HG02943 (cell line): ENCODE data around the gene BCR.

Experiments used
- ATAC-seq: cut with Tn5 transposase; IDR thresholded peaks from one replicate; pipeline ENCODE4 v1.9.1; 2021; ENCODE audit warnings: mild to moderate bottlenecking, low read depth, moderate library complexity; ENCODE audit not compliant: unreplicated experiment

BCR gene

GRCh38 chr22:23241562-23242472 lies 61.5 kb downstream of the BCR start:
- ATAC-seq = no peak

GRCh38 chr22:23242473-23243001 lies 62.2 kb downstream of the BCR start:
- ATAC-seq = no peak

GRCh38 chr22:23243006-23243573 lies 62.8 kb downstream of the BCR start:
- ATAC-seq = no peak

- ATAC-seq = no peak
Measured at GRCh38 chr22:23243859-23244689, 63.8 kb downstream of the BCR start.

- no peak for ATAC-seq
Measured at GRCh38 chr22:23244690-23245044, 64.4 kb downstream of the BCR start.

- ATAC-seq = no peak
Measured at GRCh38 chr22:23245045-23245798, 64.9 kb downstream of the BCR start.

GRCh38 chr22:23245799-23246136 lies 65.5 kb downstream of the BCR start:
- no peak for ATAC-seq

GRCh38 chr22:23246982-23247766 lies 66.9 kb downstream of the BCR start:
- ATAC-seq = no peak

GRCh38 chr22:23248583-23248982 lies 68.3 kb downstream of the BCR start:
- ATAC-seq = no peak

- ATAC-seq = no peak
Measured at GRCh38 chr22:23250056-23250784, 69.9 kb downstream of the BCR start.

- ATAC-seq = no peak
Measured at GRCh38 chr22:23250785-23251363, 70.6 kb downstream of the BCR start.

GRCh38 chr22:23251445-23252093 lies 71.3 kb downstream of the BCR start:
- no peak for ATAC-seq

- no peak for ATAC-seq
Measured at GRCh38 chr22:23253475-23254055, 73.3 kb downstream of the BCR start.

GRCh38 chr22:23255506-23256170 lies 75.3 kb downstream of the BCR start:
- ATAC-seq = no peak

GRCh38 chr22:23256171-23256932 lies 76.0 kb downstream of the BCR start:
- no peak for ATAC-seq
